Liver (tissue), 9 donors: ENCODE data around the gene ASCC1. TPM values are rescaled to one million over a fixed set of nuclear protein-coding genes. Genes with fewer than 3 reads are reported as not detected.

ENCODE experiments used
- DNase-seq: peaks from one replicate; pipeline ENCODE4 v3.0.0-alpha.2; 2017; ENCODE audit warnings: low spot score
- H3K27ac ChIP-seq, 2 donors: one replicate each; pipeline ENCODE4 v1.7.0; 2013; ENCODE audit warnings: inconsistent platforms in 2 of 2, low read length in 2 of 2, control low read depth in 1 of 2, low read depth in 1 of 2, mild to moderate bottlenecking in 1 of 2
- H3K27me3 ChIP-seq, 4 donors: one replicate each; pipeline versions ENCODE4 v1.6.1 to v1.7.0; 2013; ENCODE audit warnings: low read length in 3 of 4, inconsistent platforms in 1 of 4, mild to moderate bottlenecking in 1 of 4, moderate library complexity in 1 of 4; ENCODE audit not compliant: control insufficient read depth in 4 of 4, insufficient read depth in 4 of 4
- H3K36me3 ChIP-seq, 4 donors: one replicate each; pipeline versions ENCODE4 v1.6.1 to v1.7.0; 2013; ENCODE audit warnings: low read length in 3 of 4, mild to moderate bottlenecking in 3 of 4, low read depth in 1 of 4, moderate library complexity in 1 of 4; ENCODE audit not compliant: control insufficient read depth in 4 of 4, insufficient read depth in 3 of 4
- H3K4me1 ChIP-seq, 4 donors: one replicate each; pipeline versions ENCODE4 v1.6.1 to v1.7.0; 2013; ENCODE audit warnings: low read length in 3 of 4, mild to moderate bottlenecking in 3 of 4, moderate library complexity in 1 of 4; ENCODE audit not compliant: control insufficient read depth in 4 of 4, insufficient read depth in 4 of 4
- H3K4me3 ChIP-seq, 3 donors: one replicate each; pipeline versions ENCODE4 v1.6.1 to v1.7.0; 2013; ENCODE audit warnings: low read length in 3 of 3, control low read depth in 1 of 3, low read depth in 1 of 3, mild to moderate bottlenecking in 1 of 3
- H3K9ac ChIP-seq, 2 donors: one replicate each; pipeline ENCODE4 v1.7.0; 2013; ENCODE audit warnings: low read length in 2 of 2, mild to moderate bottlenecking in 2 of 2, moderate library complexity in 2 of 2, control low read depth in 1 of 2, low read depth in 1 of 2
- H3K9me3 ChIP-seq, 4 donors: one replicate each; pipeline versions ENCODE4 v1.6.1 to v1.7.0; 2013; ENCODE audit warnings: low read length in 3 of 4; ENCODE audit not compliant: control insufficient read depth in 4 of 4
- EGR1 ChIP-seq, 2 donors: IDR thresholded peaks; 2 replicates each; pipeline ENCODE4 v1.6.1; 2016 to 2018; ENCODE audit warnings: antibody characterized with exemption in 2 of 2, low read depth in 2 of 2
- FOXA1 ChIP-seq: IDR thresholded peaks from 2 replicates; pipeline ENCODE4 v1.6.1; 2016; ENCODE audit warnings: antibody characterized with exemption
- FOXA2 ChIP-seq: IDR thresholded peaks from 2 replicates; pipeline ENCODE4 v1.6.1; 2016; ENCODE audit warnings: antibody characterized with exemption
- GABPA ChIP-seq, 2 donors: IDR thresholded peaks in 1 of 2; conservative IDR thresholded peaks in 1 of 2; 2 replicates each; pipeline ENCODE4 v1.6.1; 2016; ENCODE audit warnings: antibody characterized with exemption in 2 of 2, mild to moderate bottlenecking in 1 of 2, moderate library complexity in 1 of 2
- HNF4A ChIP-seq, 2 donors: conservative IDR thresholded peaks; 2 replicates each; pipeline ENCODE4 v1.6.1; 2016; ENCODE audit warnings: antibody characterized with exemption in 2 of 2, mild to moderate bottlenecking in 2 of 2
- JUND ChIP-seq, 2 donors: IDR thresholded peaks; 2 replicates each; pipeline ENCODE4 v1.6.1; 2016; ENCODE audit warnings: antibody characterized with exemption in 2 of 2
- NR2F2 ChIP-seq: IDR thresholded peaks from 2 replicates; pipeline ENCODE4 v1.6.1; 2016; ENCODE audit warnings: antibody characterized with exemption
- RAD21 ChIP-seq, 2 donors: IDR thresholded peaks; 2 replicates each; pipeline ENCODE4 v1.6.1; 2016; ENCODE audit warnings: antibody characterized with exemption in 2 of 2, mild to moderate bottlenecking in 2 of 2
- RXRA ChIP-seq, 2 donors: IDR thresholded peaks; 2 replicates each; pipeline ENCODE4 v1.6.1; 2017 to 2018; ENCODE audit warnings: antibody characterized with exemption in 2 of 2, mild to moderate bottlenecking in 1 of 2
- SP1 ChIP-seq: IDR thresholded peaks from 2 replicates; pipeline ENCODE4 v1.6.1; 2018; ENCODE audit warnings: antibody characterized with exemption, mild to moderate bottlenecking
- TAF1 ChIP-seq: conservative IDR thresholded peaks from 2 replicates; pipeline ENCODE4 v1.6.1; 2016; ENCODE audit warnings: antibody characterized with exemption, mild to moderate bottlenecking
- WGBS: extraction: QIAGEN DNeasy Blood & Tissue Kit; methylation state at CpG from one replicate; pipeline ENCODE4 v1.1.7; 2013; 5-methylcytosine and 5-hydroxymethylcytosine counted together
- polyA plus RNA-seq, 2 donors: library from polyadenylated mRNA; stranded (reverse) in 1 of 2; unstranded in 1 of 2; fragments of 200-250 nt in 1 of 2; fragments of >200 nt in 1 of 2; fragmentation: Nextera tagmentation in 1 of 2; extraction: Ambion mirVana in 1 of 2; gene quantifications; one replicate each; pipeline versions ENCODE4 v1.2.1 to v1.2.3, GENCODE V29; 2013 to 2015
- total RNA-seq, 2 donors: library from RNA; depleted of rRNA; stranded (reverse); fragments of >200 nt; gene quantifications; one replicate each; pipeline ENCODE4 v1.2.3, GENCODE V29; 2014
- TF ChIP-seq, protein P1 (sequence below): IDR thresholded peaks from 2 replicates; pipeline ENCODE4 v1.6.1; 2016; ENCODE audit warnings: antibody characterized with exemption
- TF ChIP-seq, protein P2 (sequence below): IDR thresholded peaks from 2 replicates; pipeline ENCODE4 v1.6.1; 2016; ENCODE audit warnings: antibody characterized with exemption
- TF ChIP-seq, protein P3 (sequence below): IDR thresholded peaks from 2 replicates; pipeline ENCODE4 v1.6.1; 2016; ENCODE audit warnings: antibody characterized with exemption
- TF ChIP-seq, protein P4 (sequence below): fragments of 150-350 bp; IDR thresholded peaks from 2 replicates; pipeline ENCODE4 v1.5.1; 2017; ENCODE audit warnings: improper control_type of control experiment, low read depth, low read length; ENCODE audit not compliant: missing input control
- donor health status: healthy.
- donor health status: healthy.
- donor health status: healthy.
- donor health status: healthy.
- donor health status: healthy.

Gene ASCC1
- total and polyA plus RNA-seq, 4 donors, result 6.9 to 13.9 (median 10.2) TPM

DNA sequence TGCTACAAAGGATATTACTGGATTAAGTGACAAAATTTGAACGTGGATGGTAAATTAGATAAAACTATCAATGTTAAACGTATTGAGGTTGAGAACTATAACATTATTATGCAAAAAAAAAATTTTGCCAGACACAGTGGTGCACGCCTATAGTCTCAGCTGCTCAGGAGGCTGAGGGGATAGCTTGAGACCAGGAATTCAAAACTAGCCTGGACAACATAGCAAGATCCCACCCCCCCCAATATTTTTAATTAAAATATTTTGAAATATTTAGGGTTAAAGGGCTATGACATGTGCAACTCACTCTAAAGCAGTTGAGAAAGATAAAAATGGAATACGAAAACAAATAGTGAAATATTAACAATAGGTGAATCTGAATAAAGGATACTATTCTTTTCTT lies 45.3 kb downstream of the ASCC1 start (continued):
- TF ChIP-seq, protein P1, sequence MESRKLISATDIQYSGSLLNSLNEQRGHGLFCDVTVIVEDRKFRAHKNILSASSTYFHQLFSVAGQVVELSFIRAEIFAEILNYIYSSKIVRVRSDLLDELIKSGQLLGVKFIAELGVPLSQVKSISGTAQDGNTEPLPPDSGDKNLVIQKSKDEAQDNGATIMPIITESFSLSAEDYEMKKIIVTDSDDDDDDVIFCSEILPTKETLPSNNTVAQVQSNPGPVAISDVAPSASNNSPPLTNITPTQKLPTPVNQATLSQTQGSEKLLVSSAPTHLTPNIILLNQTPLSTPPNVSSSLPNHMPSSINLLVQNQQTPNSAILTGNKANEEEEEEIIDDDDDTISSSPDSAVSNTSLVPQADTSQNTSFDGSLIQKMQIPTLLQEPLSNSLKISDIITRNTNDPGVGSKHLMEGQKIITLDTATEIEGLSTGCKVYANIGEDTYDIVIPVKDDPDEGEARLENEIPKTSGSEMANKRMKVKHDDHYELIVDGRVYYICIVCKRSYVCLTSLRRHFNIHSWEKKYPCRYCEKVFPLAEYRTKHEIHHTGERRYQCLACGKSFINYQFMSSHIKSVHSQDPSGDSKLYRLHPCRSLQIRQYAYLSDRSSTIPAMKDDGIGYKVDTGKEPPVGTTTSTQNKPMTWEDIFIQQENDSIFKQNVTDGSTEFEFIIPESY, result no peak
- TF ChIP-seq GABPA (IDR thresholded peaks at IDR 0.05 in 1 of 2, conservative IDR thresholded peaks at IDR 0.05 in 1 of 2) (no peak), RAD21 (IDR thresholded peaks at IDR 0.05) (no peak), TAF1 (no peak), NR2F2 (no peak)

DNA sequence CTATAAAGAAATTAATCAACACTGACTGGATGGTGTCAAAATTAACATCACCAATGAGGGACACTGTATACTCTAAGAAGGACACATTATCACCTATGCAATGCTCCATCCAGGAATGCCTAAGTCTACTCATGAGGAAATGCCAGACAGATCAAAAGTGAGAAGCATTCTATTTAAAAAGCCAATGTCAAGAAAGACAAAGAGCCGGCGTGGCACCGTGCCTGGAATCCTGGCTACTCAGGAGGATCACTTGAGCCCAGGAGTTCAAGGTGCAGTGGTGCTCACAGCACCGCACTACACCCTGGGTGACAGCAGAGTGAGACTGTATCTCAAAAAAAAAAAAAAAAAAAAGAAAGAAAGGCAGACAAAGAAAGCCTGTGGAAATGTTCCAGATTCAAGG lies 45.8 kb downstream of the ASCC1 start:
- WGBS, result 79% methylated on average over 4 of the region's 4 CpGs

More for the DNA sequence above, 45.8 kb downstream of the ASCC1 start:
- Histone ChIP-seq H3K4me3 (no peak overlapping the region), H3K9me3 (no peaks in the 10 kb centered on the region), H3K4me1 (peaks cover 0 to 3% (median 0%) of the 10 kb centered on the region in 4 donors), H3K36me3 (no peaks in the 10 kb centered on the region), H3K27ac (no peak overlapping the region), H3K27me3 (no peaks in the 10 kb centered on the region), H3K9ac (no peak overlapping the region)
- DNase-seq, result no peak
- TF ChIP-seq, protein P2, sequence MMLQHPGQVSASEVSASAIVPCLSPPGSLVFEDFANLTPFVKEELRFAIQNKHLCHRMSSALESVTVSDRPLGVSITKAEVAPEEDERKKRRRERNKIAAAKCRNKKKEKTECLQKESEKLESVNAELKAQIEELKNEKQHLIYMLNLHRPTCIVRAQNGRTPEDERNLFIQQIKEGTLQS, result no peak
- TF ChIP-seq GABPA (IDR thresholded peaks at IDR 0.05 in 1 of 2, conservative IDR thresholded peaks at IDR 0.05 in 1 of 2) (no peak), HNF4A (conservative IDR thresholded peaks at IDR 0.05) (no peak), NR2F2 (no peak), JUND (IDR thresholded peaks at IDR 0.05) (no peak), FOXA1 (no peak), SP1 (no peak), FOXA2 (no peak), EGR1 (IDR thresholded peaks at IDR 0.05; ENCODE audit: low read depth in 2 of 2) (no peak), RXRA (IDR thresholded peaks at IDR 0.05) (no peak), TAF1 (no peak)
- TF ChIP-seq, protein P3, sequence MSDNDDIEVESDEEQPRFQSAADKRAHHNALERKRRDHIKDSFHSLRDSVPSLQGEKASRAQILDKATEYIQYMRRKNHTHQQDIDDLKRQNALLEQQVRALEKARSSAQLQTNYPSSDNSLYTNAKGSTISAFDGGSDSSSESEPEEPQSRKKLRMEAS, result no peak
- TF ChIP-seq, protein P1, result no peak
- TF ChIP-seq, protein P4, sequence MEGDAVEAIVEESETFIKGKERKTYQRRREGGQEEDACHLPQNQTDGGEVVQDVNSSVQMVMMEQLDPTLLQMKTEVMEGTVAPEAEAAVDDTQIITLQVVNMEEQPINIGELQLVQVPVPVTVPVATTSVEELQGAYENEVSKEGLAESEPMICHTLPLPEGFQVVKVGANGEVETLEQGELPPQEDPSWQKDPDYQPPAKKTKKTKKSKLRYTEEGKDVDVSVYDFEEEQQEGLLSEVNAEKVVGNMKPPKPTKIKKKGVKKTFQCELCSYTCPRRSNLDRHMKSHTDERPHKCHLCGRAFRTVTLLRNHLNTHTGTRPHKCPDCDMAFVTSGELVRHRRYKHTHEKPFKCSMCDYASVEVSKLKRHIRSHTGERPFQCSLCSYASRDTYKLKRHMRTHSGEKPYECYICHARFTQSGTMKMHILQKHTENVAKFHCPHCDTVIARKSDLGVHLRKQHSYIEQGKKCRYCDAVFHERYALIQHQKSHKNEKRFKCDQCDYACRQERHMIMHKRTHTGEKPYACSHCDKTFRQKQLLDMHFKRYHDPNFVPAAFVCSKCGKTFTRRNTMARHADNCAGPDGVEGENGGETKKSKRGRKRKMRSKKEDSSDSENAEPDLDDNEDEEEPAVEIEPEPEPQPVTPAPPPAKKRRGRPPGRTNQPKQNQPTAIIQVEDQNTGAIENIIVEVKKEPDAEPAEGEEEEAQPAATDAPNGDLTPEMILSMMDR, result no peak
